Activated CD8-positive, alpha-beta T cell treated with anti-CD3 and anti-CD28 coated beads, Interleukin-2, amount 10 ng/mL, durations not matched to agents 7 days and 5 days (primary cell): ENCODE measurements around the gene ITPR1. TPM values are rescaled to one million over a fixed set of nuclear protein-coding genes. Genes with fewer than 3 reads are reported as not detected.

ENCODE experiments used
- ATAC-seq: fragments of 150-1000 bp; cut with Tn5 transposase; one replicate; pipeline ENCODE4 v1.10.0; 2021; ENCODE audit warnings: moderate library complexity
- CTCF ChIA-PET: fragments of 350-600 bp; sonication (Branson Sonifier 250); formaldehyde crosslinking; loops from one replicate; lab custom pipeline; 2021; ENCODE audit warnings: antibody characterized with exemption; lab: Charles Lee
- POLR2A ChIA-PET: fragments of 350-600 bp; sonication (Branson Sonifier 250); formaldehyde crosslinking; loops from one replicate; lab custom pipeline; 2021; ENCODE audit warnings: antibody characterized with exemption; lab: Charles Lee
- DNase-seq: peaks from one replicate; pipeline ENCODE4 v3.0.0-alpha.2; 2020
- H3K27ac Mint-ChIP-seq: one replicate; pipeline ENCODE4 v1.8.0; 2021; ENCODE audit warnings: mild to moderate bottlenecking, mixed read lengths
- H3K27me3 Mint-ChIP-seq: one replicate; pipeline ENCODE4 v1.8.0; 2021; ENCODE audit warnings: low read depth, mixed read lengths
- H3K36me3 Mint-ChIP-seq: one replicate; pipeline ENCODE4 v1.8.0; 2021; ENCODE audit warnings: low read depth, mixed read lengths
- H3K4me1 Mint-ChIP-seq: one replicate; pipeline ENCODE4 v1.8.0; 2021; ENCODE audit warnings: low read depth, mixed read lengths
- H3K4me3 Mint-ChIP-seq: one replicate; pipeline ENCODE4 v1.8.0; 2021; ENCODE audit warnings: mild to moderate bottlenecking, mixed read lengths
- H3K9me3 Mint-ChIP-seq: one replicate; pipeline ENCODE4 v1.8.0; 2022; ENCODE audit warnings: mixed read lengths; ENCODE audit not compliant: insufficient read depth
- total RNA-seq, 2 experiments: library from RNA; stranded (reverse); gene quantifications; one replicate each; pipeline ENCODE4 v1.2.3, GENCODE V29; 2021

ITPR1 gene
- total RNA-seq, 2 experiments from 2014 or later, result 53.8 to 57.3 TPM

DNA sequence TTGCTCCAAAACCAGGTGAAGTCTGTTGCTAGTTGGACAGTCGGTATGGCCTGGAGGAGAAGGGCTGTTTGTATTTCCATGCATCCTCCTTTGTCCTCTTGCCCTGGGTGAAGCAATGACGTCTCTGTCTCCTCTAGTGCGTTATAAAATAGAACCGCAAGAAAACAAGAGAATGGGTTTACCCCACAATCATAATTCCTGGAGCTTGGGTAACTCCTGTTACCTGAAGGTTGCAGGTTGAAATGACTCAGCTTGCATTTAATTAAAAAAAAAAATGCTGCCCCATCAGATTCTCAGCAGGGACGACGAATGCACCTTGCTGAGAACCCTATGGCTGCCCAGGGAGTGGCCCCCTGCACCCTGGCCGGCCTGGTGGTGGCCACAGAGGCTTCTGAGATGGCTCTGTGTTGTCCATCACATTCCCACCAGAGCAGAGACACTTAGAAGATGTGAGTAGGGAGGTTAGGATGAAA, 257.9 kb downstream of the ITPR1 start:
- ChIA-PET POLR2A (interaction anchor here (0.6 to 0.7 kb wide), 2 partner anchors 8 to 1456 kb away, joined by 3 to 4 read pairs; no protein-coding TSS in a partner anchor), CTCF (no interaction called here)
- H3K36me3 Mint-ChIP-seq, result peaks cover 78% of the 10 kb centered on the region
- H3K4me3 Mint-ChIP-seq, result no peak overlapping the region
- peaks cover 5% of the 10 kb centered on the region for H3K9me3 Mint-ChIP-seq
- no peaks in the 10 kb centered on the region for H3K27me3 Mint-ChIP-seq
- DNase-seq (no peak), ATAC-seq (no peak)
- peaks cover 71% of the 10 kb centered on the region for H3K4me1 Mint-ChIP-seq
- H3K27ac Mint-ChIP-seq, result peak overlapping the region; percentile 41

DNA sequence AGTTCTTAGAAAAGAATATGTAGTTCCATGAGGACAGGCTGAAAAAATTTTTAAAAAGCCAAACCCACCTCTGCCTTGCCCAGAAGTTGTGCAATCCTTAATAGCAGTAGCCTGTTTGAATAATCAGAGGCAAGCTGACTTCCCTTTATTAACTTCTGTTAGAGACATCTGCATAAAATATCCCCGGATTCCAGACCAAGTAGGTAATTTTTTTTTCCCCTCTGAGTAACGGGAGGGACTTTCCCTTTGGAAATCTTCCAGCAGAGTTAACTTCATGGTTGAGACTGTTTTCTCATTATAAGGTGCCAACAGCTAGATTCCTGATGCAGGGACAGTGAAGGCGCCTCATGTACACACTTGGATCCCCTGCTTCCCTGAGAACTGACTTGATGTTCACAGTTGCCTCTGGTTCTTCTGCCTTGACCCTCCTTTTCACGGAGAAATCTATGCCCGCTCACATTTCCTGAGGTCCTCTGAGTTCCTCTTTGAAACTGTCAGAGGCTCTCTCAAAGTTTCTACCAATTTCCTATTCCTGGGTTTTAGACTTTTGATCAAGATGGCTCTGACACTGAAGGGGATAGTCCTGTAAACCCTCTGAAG, 258.5 kb downstream of the ITPR1 start:
- DNase-seq, result no peak
- ChIA-PET POLR2A (interaction anchor here (1.7 to 2.0 kb wide), 2 partner anchors 27 to 70 kb away, joined by 3 to 5 read pairs; no protein-coding TSS in a partner anchor), CTCF (interaction anchor here (1.1 kb wide), 1 partner anchor 25 kb away, joined by 5 read pairs; no protein-coding TSS in a partner anchor)
- no peak for ATAC-seq
- no peaks in the 10 kb centered on the region for H3K27me3 Mint-ChIP-seq
- no peak overlapping the region for H3K4me3 Mint-ChIP-seq
- peaks cover 78% of the 10 kb centered on the region for H3K36me3 Mint-ChIP-seq
- peaks cover 77% of the 10 kb centered on the region for H3K4me1 Mint-ChIP-seq
- peaks cover 5% of the 10 kb centered on the region for H3K9me3 Mint-ChIP-seq
- no peak overlapping the region for H3K27ac Mint-ChIP-seq

DNA sequence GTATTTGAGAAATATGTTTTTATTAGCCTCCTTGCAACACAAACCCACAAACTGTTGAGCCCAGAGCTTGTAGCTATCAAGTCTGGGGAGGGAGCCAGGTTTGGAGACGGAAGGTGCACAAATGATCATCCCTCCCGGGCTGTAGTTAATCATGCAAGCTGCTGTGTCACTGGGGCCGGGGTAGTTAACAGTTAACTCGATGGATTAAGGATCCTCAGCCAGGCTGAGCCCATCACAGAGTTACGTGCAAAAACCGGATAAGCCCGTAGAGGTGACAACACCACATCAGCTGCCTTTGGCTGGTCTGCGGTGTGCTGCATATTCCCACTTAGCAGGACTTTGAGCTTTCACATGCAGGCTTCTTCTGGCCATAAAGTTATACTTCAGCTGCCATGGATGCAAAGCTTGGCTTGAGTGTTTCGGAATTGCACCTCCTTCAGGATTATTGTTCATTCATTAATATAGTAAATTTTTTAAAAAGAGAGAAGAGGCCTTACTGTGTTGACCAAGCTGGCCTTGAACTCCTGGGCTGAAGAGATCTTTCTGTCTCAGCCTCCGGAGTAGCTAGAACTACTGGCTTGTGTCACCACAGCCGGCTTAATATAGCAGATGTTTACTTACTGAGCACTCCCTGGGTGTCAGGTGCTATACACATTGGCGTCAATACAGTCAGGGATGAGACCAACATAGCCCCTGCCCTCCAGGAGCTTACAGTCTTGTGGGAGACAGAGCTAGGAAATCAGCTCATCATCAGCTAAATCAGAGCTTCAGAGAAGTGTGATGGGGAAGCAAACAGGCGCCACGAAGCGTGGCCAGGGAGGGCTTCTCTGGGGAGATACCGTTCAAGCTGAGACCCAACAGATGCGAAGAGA, 259.3 kb downstream of the ITPR1 start:
- peaks cover 5% of the 10 kb centered on the region for H3K9me3 Mint-ChIP-seq
- DNase-seq, result no peak
- POLR2A ChIA-PET, result interaction anchor here (1.7 to 2.0 kb wide), 2 partner anchors 26 to 69 kb away, joined by 3 to 5 read pairs; no protein-coding TSS in a partner anchor
- H3K36me3 Mint-ChIP-seq, result peaks cover 75% of the 10 kb centered on the region
- H3K27ac Mint-ChIP-seq, result no peak overlapping the region
- ATAC-seq, result peak; percentile 55
- H3K4me3 Mint-ChIP-seq, result no peak overlapping the region
- CTCF ChIA-PET, result interaction anchor here (1.1 to 1.2 kb wide), 3 partner anchors 10 to 31 kb away, joined by 3 to 5 read pairs (median 3); no protein-coding TSS in a partner anchor
- no peaks in the 10 kb centered on the region for H3K27me3 Mint-ChIP-seq
- H3K4me1 Mint-ChIP-seq, result peaks cover 82% of the 10 kb centered on the region

DNA sequence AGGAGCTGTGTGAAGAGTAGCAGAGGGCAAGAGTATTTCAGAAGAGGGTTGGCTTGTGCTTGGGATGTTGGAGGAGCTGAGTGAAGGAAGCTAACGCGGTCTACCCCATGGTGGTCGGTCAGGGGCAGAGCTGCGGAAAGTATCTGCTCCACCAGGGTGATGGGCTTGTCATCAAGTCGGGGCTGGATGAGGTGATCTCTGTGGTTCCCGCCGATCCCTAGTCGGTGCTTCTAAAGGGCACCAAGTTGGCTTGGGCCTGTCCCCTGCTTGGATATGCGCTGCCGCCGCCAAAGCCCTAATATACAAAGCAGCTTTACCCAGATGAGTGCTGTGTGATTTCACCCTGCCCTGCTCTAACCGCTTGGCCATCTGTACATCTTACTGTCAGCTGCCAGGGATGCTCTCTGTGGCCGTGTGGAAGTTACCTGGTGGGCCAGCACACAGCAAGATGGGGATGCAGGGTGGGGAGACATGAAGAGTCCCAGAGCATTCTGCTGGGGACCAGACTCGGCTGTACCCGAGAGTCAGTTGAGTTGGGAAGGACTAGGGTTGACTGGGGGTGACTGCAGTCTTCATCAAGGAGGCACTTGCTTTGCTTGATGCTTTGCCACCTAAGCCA, 260.0 kb downstream of the ITPR1 start:
- DNase-seq, result no peak
- H3K36me3 Mint-ChIP-seq, result peaks cover 77% of the 10 kb centered on the region
- H3K4me1 Mint-ChIP-seq, result peaks cover 85% of the 10 kb centered on the region
- ChIA-PET POLR2A (interaction anchor here (1.7 to 2.0 kb wide), 2 partner anchors 26 to 68 kb away, joined by 3 to 5 read pairs; no protein-coding TSS in a partner anchor), CTCF (interaction anchor here (1.1 to 1.2 kb wide), 3 partner anchors 11 to 32 kb away, joined by 3 to 5 read pairs (median 3); no protein-coding TSS in a partner anchor)
- H3K4me3 Mint-ChIP-seq, result no peak overlapping the region
- H3K27me3 Mint-ChIP-seq, result no peaks in the 10 kb centered on the region
- H3K9me3 Mint-ChIP-seq, result peaks cover 5% of the 10 kb centered on the region
- H3K27ac Mint-ChIP-seq, result no peak overlapping the region
- no peak for ATAC-seq

DNA sequence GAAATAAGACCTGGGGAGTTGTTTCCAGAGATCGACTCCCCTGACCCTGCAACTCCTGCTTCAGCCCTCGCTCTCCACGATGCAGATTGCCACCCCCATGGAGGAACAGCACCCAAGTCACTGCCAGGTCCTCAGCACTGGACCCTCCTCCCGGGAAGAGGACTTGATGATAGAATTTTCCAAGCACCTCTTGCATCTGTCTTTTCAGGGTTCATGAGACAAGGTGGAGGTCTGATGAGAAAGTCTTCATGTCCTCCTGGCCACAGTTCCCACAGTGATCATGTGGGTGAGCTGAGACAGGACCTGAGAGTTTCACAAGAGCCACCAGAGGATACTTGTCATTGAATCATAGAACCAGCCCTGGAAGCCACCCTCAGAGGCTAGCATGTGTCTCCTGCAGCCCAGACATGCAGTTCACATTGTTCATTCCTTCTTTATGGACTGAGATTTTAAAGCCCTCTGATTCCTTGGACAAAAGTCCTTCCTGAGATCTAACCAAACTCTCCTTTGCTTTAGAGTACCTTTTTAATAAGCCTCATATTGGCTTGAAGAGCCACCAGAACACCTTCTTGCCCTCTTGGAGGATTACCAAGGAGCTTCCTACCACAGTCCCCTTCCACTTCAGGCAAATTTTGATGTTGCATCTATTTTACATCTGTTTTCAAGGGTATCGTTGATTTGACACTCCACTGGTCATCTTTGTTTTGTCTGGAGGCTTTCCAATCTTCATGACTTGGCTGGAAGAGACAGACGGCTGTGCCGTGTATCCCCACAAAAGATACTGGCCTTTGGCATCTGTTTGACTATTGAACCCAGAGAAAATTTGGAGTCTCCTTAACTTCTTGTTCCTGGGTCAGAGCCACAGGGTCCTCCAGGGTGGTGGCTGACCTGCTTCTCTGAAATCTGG, 261.3 kb downstream of the ITPR1 start:
- POLR2A ChIA-PET, result no interaction called here
- DNase-seq, result peak; percentile 38
- Mint-ChIP-seq H3K36me3 (peaks cover 72% of the 10 kb centered on the region), H3K9me3 (peaks cover 5% of the 10 kb centered on the region), H3K4me1 (peaks cover 86% of the 10 kb centered on the region), H3K27ac (peak overlapping the region; percentile 59), H3K4me3 (no peak overlapping the region), H3K27me3 (no peaks in the 10 kb centered on the region)
- ATAC-seq, result peak; percentile 37
- CTCF ChIA-PET, result interaction anchor here (1.3 kb wide), 2 partner anchors 23 to 34 kb away, joined by 4 read pairs; no protein-coding TSS in a partner anchor

DNA sequence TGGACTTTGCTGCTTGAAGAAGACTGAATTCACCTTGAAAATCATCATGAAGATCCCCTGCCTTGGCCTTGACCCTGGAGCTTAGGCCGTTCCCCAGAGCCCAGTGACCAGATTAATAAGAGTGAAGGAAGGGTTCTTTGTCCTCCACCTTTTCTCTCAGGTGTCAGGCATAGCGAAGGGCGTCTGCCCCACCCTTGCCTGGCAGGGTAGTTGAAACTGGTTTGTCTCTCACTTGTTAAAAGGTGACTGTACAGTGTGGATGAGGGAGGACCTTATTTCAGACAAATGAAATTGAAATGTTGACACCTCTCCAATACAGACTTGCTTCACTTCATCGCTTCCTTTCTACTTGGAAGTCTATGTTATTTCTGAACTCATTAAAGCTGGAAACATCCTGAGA, 262.4 kb downstream of the ITPR1 start:
- CTCF ChIA-PET, result interaction anchor here (1.3 kb wide), 1 partner anchor 35 kb away, joined by 4 read pairs; no protein-coding TSS in a partner anchor
- POLR2A ChIA-PET, result interaction anchor here (0.5 kb wide), 1 partner anchor 107 kb away, joined by 3 read pairs; no protein-coding TSS in a partner anchor
- ATAC-seq, result no peak
- Mint-ChIP-seq H3K27ac (peak overlapping the region; percentile 66), H3K4me3 (no peak overlapping the region), H3K4me1 (peaks cover 83% of the 10 kb centered on the region), H3K36me3 (peaks cover 72% of the 10 kb centered on the region), H3K27me3 (no peaks in the 10 kb centered on the region), H3K9me3 (peaks cover 5% of the 10 kb centered on the region)
- no peak for DNase-seq

- no peak for ATAC-seq
- peak overlapping the region; percentile 66 for H3K27ac Mint-ChIP-seq
- H3K4me1 Mint-ChIP-seq, result peaks cover 80% of the 10 kb centered on the region
- no peaks in the 10 kb centered on the region for H3K27me3 Mint-ChIP-seq
- peaks cover 6% of the 10 kb centered on the region for H3K9me3 Mint-ChIP-seq
- ChIA-PET CTCF (interaction anchor here (1.4 to 1.6 kb wide), 2 partner anchors 9 to 220 kb away, joined by 3 to 5 read pairs; no protein-coding TSS in a partner anchor), POLR2A (interaction anchor here (0.5 kb wide), 1 partner anchor 106 kb away, joined by 3 read pairs; no protein-coding TSS in a partner anchor)
- H3K4me3 Mint-ChIP-seq, result no peak overlapping the region
- DNase-seq, result no peak
- peaks cover 72% of the 10 kb centered on the region for H3K36me3 Mint-ChIP-seq
Observed at GRCh38 chr3:4756057-4756775, 263.1 kb downstream of the ITPR1 start.

DNA sequence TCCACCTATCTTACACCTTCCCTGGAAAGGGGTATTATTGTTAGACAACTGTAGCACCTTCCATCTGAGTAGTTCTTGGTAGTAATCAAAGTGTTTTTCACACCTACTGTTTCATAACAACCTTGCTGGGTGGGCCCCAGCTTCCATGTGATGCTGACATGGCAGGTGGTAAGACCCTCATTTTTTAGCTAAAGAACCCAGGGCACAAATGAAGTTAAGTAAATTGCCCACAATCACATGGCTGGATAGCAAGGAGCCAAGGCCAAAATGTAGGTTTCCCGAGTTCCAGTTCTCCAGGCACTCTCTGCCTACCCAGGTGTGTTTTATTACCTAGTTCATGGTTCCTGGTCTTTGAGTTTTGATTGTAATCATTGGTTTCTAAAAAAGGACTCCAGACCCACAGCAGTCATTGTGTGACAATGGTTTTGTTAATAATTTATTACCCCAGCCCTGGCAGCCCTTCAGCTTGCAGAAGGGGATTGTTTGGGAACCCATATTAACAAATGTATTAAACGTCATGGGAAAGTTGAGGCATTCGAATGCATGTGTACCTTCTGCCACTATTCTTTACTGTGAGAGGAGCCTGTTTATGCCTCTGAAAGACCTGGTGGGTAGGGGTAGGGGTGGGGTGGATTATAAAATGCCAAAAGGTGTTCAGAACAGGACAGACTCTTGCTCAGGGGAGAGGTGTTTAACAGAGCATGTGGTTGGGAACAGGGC, 263.9 kb downstream of the ITPR1 start:
- peaks cover 11% of the 10 kb centered on the region for H3K9me3 Mint-ChIP-seq
- ChIA-PET CTCF (interaction anchor here (1.4 to 1.6 kb wide), 2 partner anchors 10 to 220 kb away, joined by 3 to 5 read pairs; no protein-coding TSS in a partner anchor), POLR2A (no interaction called here)
- H3K4me3 Mint-ChIP-seq, result no peak overlapping the region
- H3K27me3 Mint-ChIP-seq, result no peaks in the 10 kb centered on the region
- no peak overlapping the region for H3K27ac Mint-ChIP-seq
- DNase-seq, result no peak
- peaks cover 81% of the 10 kb centered on the region for H3K4me1 Mint-ChIP-seq
- no peak for ATAC-seq
- peaks cover 74% of the 10 kb centered on the region for H3K36me3 Mint-ChIP-seq

- H3K27me3 Mint-ChIP-seq, result no peaks in the 10 kb centered on the region
Observed at GRCh38 chr3:4757575-4758248, 264.6 kb downstream of the ITPR1 start.

More at GRCh38 chr3:4757575-4758248, 264.6 kb downstream of the ITPR1 start:
- Mint-ChIP-seq H3K4me1 (peaks cover 77% of the 10 kb centered on the region), H3K4me3 (no peak overlapping the region), H3K27ac (no peak overlapping the region), H3K9me3 (peaks cover 12% of the 10 kb centered on the region), H3K36me3 (peaks cover 79% of the 10 kb centered on the region)
- DNase-seq, result no peak
- ChIA-PET POLR2A (no interaction called here), CTCF (no interaction called here)
- no peak for ATAC-seq
